ENCODE measurements around the gene GABARAP. TPM values are rescaled to one million over a fixed set of nuclear protein-coding genes. Genes with fewer than 3 reads are reported as not detected.

Gene GABARAP
- total RNA-seq, 1 donor from 2014 or later, result 449 TPM

- intact Hi-C loops (cut with DNase I), result no loop called here
- DNase-seq (ENCODE audit: low spot score), result no peak
Measured at GRCh38 chr17:7215652-7216180, 26.5 kb downstream of the GABARAP start.

DNA sequence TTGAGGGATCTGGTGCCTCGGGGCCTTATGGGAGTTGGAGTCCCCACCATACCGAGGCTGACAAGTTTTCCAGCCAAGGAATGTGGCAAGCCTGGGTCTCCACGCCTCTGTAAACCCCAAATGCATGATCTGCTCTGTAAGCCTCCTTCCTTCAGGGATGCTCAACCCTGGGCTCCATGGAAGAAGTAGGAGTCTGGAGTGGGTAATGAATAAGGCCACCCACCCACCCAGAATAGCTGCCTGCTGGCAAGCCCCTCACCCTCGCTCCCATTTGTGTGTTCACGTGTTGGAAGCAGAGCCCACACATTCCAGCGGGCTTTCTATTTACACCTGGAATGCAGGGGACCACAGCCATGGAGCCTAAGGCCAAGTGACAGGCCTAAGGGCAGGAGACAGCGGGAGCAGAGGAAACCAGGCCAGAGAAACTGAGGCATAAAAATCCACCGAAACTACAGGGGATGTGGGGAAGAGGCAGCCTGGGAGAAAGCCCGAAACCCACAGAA is 27.1 kb downstream of the GABARAP start:
- DNase-seq (ENCODE audit: low spot score), result no peak
- intact Hi-C loops (cut with DNase I), result no loop called here

GRCh38 chr17:7214300-7215135 is 27.7 kb downstream of the GABARAP start:
- intact Hi-C loops (cut with DNase I), result no loop called here
- DNase-seq (ENCODE audit: low spot score), result peak; percentile 99

GRCh38 chr17:7213895-7214299 is 28.4 kb downstream of the GABARAP start:
- intact Hi-C loops (cut with DNase I), result no loop called here
- no peak for DNase-seq (ENCODE audit: low spot score)

DNA sequence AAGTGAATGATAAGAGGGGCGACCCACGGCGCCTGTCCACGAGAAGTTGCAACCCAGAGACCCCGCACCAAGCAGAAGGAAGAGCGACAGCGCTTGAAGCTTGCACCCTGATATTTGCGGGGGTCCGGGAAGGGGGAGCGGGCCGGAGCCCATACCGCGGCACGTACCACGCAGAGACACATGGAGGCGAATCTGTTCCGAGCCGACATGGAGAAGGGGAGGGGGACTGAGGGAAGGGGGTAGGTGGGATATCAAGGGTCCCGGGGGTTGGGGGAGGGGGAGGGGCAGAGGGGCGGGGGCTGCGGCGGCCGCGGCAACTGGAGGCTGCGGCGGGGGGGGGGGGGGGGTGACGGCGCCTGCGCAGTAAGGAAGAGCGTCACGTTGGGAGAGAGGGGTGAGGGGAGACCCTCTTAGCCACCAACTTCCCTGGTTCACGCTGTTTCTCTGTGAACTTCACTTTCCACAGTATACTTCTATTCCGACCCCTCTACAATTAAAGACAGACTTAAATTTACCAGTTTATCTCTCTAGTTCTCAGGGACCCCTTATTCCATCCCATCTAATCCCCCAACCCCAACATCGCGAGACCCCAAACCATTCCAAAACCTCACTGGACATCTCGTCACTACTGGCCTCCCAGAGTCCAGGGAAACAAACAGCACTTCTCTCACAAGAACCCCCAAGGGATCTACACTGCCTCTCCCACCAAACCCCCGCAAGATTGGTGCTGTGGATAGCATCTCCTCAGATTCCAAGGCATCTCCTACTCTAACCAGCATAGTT is 30.6 kb downstream of the GABARAP start:
- intact Hi-C loops (cut with DNase I), result no loop called here
- DNase-seq (ENCODE audit: low spot score), result no peak

DNA sequence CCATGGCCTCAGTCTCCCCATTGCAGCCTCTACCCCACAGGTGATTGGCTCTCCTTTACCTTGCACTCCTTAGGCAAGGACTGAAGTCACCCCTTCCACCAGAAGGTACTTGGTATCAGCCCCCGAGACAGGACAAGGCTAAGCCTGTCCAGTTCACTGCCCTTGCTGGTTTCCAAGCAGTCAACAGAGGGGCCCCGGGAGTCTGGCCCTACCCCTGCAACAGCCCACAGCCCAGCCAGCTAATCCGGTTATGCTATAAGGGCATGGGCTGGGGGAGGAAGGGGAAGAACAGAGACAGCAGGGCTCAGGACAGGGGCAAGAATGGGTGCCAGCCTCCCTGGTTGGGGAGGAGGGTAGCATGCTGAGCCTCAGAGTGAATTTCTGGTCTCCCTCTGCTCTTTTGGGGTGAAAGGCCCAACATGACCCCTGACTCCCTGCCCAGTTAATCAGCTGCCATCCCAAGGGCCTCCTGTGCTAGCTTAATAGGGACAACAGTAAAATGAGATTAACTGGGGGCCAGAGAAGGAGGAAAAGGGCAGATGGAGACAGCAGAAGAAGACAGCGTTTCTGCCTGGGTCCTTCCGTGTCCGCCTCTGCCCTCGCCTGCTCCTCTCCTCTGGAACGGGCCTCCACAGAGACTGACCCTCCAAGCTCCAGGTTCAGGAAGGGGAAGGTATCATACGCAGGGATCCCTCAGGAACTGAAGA is 33.3 kb downstream of the GABARAP start:
- DNase-seq (ENCODE audit: low spot score), result no peak
- intact Hi-C loops (cut with DNase I), result no loop called here

DNA sequence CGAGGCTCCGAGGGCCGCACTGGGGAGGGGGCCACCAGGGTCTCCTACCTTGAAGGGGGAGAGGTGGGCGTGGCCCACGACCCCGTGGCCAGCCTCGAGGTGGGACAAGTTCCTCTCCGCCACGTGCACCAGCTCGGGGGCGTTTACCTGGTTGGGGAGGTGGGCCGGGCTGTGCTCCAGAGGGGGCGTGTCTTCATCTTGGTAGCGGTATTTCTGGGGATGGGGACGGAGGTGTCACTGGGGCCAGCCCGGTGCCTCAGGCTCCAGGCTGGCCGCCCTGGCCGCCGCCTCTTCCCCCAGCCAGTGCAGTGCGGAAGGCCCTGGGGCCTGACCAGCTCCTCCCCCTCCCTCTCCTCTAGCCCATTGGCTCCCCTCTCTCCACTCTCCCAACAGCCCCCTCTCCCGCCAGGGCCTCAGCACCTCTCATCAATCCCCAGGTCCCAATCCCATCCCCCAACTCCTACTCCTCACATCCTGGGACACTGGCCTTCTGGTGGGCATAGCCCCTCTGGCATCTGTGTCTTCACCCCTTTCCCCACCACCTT is 34.1 kb downstream of the GABARAP start:
- peak; percentile 73 for DNase-seq (ENCODE audit: low spot score)
- intact Hi-C loops (cut with DNase I), result no loop called here

DNA sequence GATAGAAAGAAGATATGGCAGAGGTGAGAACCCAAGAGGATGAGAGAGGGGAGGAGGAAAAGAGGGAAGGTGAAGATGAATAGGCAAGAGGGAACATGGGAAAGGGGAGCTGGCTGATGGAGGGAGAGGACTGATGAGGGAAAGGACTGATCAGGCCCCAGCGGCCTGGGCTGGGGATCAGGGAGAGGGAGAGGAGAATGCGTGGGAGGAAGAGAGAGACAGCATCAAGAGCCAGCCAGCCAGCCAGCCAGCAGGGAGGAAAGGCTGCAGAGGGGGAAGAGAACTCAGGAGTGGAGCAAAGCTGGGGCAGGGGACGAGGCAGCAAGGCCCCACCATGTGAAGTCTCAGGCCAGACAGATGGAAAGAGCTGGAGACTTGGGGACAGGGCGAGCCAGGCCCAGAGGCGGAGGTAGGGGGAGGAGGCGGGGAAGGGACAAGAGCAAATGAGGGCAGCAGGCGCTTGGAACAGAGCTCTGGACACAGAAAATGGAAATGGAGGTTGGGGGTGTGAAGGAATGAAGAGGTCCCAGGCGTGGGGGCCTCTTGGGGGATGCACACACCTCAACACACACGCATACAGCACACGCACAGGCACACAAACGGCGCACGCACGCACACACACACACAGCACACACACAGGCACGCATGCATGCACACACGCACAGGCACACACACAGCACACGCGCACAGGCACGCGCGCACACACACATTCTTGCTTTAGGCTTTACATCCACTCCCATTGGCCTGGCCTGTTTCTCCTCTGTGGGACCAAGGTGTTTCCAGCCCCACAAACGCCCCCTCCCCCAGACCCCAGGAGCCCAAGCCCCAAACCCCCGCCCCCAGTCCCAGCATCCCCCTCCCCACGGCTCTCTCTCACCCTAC is 34.9 kb downstream of the GABARAP start:
- intact Hi-C loops (cut with DNase I), result no loop called here
- no peak for DNase-seq (ENCODE audit: low spot score)

- intact Hi-C loops (cut with DNase I), result no loop called here
- no peak for DNase-seq (ENCODE audit: low spot score)
Measured at GRCh38 chr17:7205561-7205960, 36.7 kb downstream of the GABARAP start.

DNA sequence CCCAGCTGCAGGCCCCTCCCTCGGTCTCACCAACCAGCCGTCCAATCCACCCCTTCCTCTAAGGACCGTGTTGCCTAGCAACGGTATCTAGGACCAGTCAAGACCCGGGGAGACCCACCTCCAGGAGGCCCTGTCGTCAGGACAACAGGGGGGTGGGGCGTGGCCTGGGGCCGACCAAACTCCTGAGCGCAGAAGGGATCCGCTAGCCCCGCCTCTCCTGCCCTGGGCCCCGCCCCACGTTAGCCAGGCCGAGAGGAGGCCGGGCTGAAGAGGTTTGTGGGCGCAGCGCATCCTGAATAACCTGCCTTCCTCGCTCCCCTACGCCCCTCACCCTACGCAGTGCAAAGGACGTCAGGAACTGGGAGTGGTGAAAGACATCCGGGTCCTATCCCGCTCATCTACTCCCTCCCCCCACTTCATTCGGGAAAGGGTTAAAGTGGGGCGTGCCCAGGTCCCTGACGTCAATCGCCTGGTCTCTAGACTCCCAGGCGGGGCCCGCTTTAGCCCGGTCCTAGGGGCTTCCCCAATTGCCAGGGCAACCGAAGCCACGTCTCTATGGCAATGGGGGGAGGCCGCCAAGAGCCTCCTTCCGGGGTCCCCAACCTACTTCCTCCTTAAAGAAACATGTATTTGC is 37.3 kb downstream of the GABARAP start:
- peak; percentile 90 for DNase-seq (ENCODE audit: low spot score)
- intact Hi-C loops (cut with DNase I), result no loop called here

- intact Hi-C loops (cut with DNase I), result no loop called here
Measured at GRCh38 chr17:7204336-7204735, 37.9 kb downstream of the GABARAP start.

GRCh38 chr17:7203391-7203790 is 38.9 kb downstream of the GABARAP start:
- intact Hi-C loops (cut with DNase I), result no loop called here
- no peak for DNase-seq (ENCODE audit: low spot score)

More at GRCh38 chr17:7204336-7204735, 37.9 kb downstream of the GABARAP start:
- no peak for DNase-seq (ENCODE audit: low spot score)

DNA sequence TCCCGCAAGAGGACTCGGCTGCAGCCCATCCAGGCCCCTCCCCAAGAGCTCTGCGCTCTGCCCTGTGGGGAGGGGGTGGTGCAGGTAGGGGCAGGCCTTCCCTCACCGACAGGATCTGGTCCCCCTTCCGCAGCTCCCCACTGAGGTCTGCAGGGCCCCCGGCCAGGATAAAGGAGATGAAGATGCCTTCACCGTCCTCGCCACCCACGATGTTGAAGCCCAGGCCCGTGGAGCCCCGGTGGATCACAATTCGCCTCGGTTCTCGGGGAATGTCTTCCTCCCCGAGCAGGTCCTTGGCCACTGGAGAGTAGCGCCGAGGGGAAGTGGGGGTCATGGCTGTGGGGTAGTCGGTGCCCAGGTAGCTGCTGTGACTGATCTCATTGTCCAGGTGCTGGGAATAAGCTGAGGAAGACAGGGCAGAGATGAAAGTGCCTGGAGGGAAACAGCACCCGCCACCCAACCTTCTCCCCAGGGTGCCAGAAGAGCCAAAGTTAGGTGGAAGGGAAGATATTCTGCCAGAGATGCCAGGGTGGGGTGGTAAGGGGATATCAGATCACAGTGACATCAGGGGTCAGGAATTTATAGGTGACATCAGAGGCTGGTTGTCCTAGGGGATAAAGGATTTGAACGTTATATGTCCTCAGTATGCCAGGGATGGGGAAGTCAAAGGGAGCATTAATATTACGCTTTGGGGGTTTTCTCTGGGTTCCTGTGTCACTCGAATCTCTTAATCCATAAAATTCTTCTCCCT is 45.4 kb downstream of the GABARAP start:
- DNase-seq (ENCODE audit: low spot score), result no peak
- intact Hi-C loops (cut with DNase I), result no loop called here

- no peak for DNase-seq (ENCODE audit: low spot score)
- intact Hi-C loops (cut with DNase I), result no loop called here
Measured at GRCh38 chr17:7195971-7196370, 46.3 kb downstream of the GABARAP start.

DNA sequence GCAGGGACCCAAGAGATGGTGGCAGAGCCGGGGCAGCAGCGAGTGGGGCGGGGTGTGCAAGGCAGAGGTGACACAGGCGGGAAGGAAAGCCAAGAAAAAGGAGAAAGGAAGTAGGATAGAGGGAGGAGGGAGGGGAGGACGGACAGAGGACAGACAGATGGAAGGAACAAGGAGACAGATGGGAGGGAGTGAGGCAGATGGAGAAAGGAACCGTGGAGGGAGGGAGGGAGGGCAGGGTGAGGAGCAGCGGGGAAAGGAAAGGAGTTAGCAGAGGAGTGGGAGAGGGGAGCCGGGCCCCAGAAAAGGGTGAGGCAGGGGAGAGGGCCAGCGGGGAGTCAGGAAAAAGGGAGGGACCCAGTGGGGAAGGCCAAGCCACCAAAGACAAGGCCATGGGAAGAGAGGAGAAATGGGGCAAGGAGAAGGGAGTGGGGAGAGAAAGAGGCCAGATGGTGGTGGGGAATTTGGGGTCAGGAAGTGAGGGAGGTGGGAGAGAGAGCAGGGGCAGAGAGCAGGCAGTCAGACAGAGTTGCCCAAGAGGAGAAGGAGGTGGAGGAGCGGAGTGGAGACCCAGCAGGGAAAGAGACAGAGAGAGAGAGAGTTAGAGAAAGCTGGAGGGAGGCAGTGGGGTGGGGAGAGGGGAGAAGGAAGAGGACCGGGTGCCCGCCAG is 49.8 kb downstream of the GABARAP start:
- DNase-seq (ENCODE audit: low spot score), result no peak
- intact Hi-C loops (cut with DNase I), result no loop called here

DNA sequence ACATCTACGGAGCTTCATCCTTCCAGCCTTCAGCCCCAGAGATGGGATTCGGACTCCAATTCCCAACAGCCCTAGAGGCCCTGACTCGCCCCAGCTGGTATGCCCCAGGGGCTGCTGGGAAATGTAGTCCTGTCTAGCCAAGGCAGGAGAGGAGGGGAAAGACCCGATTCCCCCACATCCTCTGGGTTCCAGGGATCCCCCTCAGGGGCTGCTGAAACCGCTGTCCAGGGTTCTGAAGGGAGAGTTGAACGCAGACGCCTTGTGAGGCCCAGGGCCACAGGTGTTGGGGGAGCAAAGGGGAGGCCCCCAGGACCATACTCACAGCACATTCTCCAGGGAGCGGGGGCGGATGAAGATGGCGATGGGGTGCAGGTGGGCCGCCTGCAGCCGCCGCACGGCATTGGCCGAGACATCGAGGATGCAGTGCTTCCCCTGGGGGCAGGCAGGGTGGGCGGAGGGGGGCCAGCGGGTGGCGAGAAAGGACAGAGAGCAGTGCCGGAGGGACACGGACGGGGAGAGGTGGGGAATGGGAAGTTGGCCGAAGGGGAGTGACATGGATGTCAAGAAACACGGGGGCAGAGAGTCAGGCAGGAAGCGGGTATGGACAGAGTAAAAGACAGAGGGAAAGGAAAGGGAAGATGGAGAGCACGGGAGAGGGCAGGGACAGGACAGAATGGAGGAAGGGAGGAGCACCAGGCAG is 50.5 kb downstream of the GABARAP start:
- no peak for DNase-seq (ENCODE audit: low spot score)
- intact Hi-C loops (cut with DNase I), result no loop called here

Measured in cardiac septum (tissue), 1 donor.